ENCODE measurements around the gene ZNF654. TPM values are rescaled to one million over a fixed set of nuclear protein-coding genes. Genes with fewer than 3 reads are reported as not detected.

ZNF654 gene
- total RNA-seq, 1 donor from 2014 or later: 11.2 TPM

- Mint-ChIP-seq H3K4me1 (peaks cover 4% of the 10 kb centered on the region), H3K27ac (no peak overlapping the region), H3K36me3 (ENCODE audit: low read depth) (peaks cover 37% of the 10 kb centered on the region), H3K9me3 (no peaks in the 10 kb centered on the region), H3K4me3 (no peak overlapping the region), H3K27me3 (no peaks in the 10 kb centered on the region)
- TF ChIP-seq CTCF (IDR thresholded peaks at IDR 0.05): no peak
- no peak for ATAC-seq (ENCODE audit: low read depth)
- ChIA-PET POLR2A (no interaction called here), CTCF (no interaction called here)
- DNase-seq: no peak
- intact Hi-C loops (cut with micrococcal nuclease): no loop called here
These were observed 83.1 kb downstream of the ZNF654 start for GRCh38 chr3:88142094-88142624.

GRCh38 chr3:88147261-88147660 lies 88.2 kb downstream of the ZNF654 start:
- no peak for DNase-seq
- Mint-ChIP-seq H3K4me3 (no peak overlapping the region), H3K27ac (no peak overlapping the region), H3K9me3 (no peaks in the 10 kb centered on the region), H3K4me1 (peaks cover 28% of the 10 kb centered on the region), H3K27me3 (no peaks in the 10 kb centered on the region), H3K36me3 (ENCODE audit: low read depth) (peaks cover 10% of the 10 kb centered on the region)
- TF ChIP-seq CTCF (IDR thresholded peaks at IDR 0.05): no peak
- ATAC-seq (ENCODE audit: low read depth): no peak
- ChIA-PET CTCF (no interaction called here), POLR2A (interaction anchor here (0.5 kb wide), 1 partner anchor 58 kb away, joined by 3 read pairs; no protein-coding TSS in a partner anchor)
- intact Hi-C loops (cut with micrococcal nuclease): no loop called here

- ChIA-PET POLR2A (interaction anchor here (1.5 to 5.9 kb wide), 2 partner anchors 8 to 89 kb away, joined by 5 to 81 read pairs; partner anchors contain the start of genes CGGBP1 and ZNF654), CTCF (no interaction called here)
- peak overlapping the region; percentile 89 for H3K27ac Mint-ChIP-seq
- TF ChIP-seq CTCF (IDR thresholded peaks at IDR 0.05): no peak
- peaks cover 40% of the 10 kb centered on the region for H3K4me1 Mint-ChIP-seq
- H3K36me3 Mint-ChIP-seq (ENCODE audit: low read depth): peaks cover 15% of the 10 kb centered on the region
- DNase-seq (no peak), ATAC-seq (ENCODE audit: low read depth) (no peak)
- H3K9me3 Mint-ChIP-seq: no peaks in the 10 kb centered on the region
- H3K4me3 Mint-ChIP-seq: peak overlapping the region; percentile 94
- no peaks in the 10 kb centered on the region for H3K27me3 Mint-ChIP-seq
- intact Hi-C loops (cut with micrococcal nuclease): loop anchor here (1.0 to 2.0 kb wide), 4 partner anchors 18 to 921 kb away; partner anchors contain the start of genes CGGBP1, CHMP2B and ZNF654
These were observed 89.6 kb downstream of the ZNF654 start for GRCh38 chr3:88148651-88149050.

- Mint-ChIP-seq H3K27me3 (no peaks in the 10 kb centered on the region), H3K4me1 (peaks cover 40% of the 10 kb centered on the region), H3K9me3 (no peaks in the 10 kb centered on the region), H3K4me3 (peak overlapping the region; percentile 94), H3K27ac (peak overlapping the region; percentile 89), H3K36me3 (ENCODE audit: low read depth) (peaks cover 18% of the 10 kb centered on the region)
- intact Hi-C loops (cut with micrococcal nuclease): loop anchor here (1.0 to 2.0 kb wide), 4 partner anchors 18 to 922 kb away; partner anchors contain the start of genes CGGBP1, CHMP2B and ZNF654
- DNase-seq: peak; percentile 16
- ChIA-PET POLR2A (interaction anchor here (0.5 to 5.9 kb wide), 6 partner anchors 9 to 922 kb away, joined by 4 to 81 read pairs (median 10); partner anchors contain the start of genes CGGBP1, CHMP2B and ZNF654), CTCF (interaction anchor here (1.3 kb wide), 1 partner anchor 31 kb away, joined by 4 read pairs; no protein-coding TSS in a partner anchor)
- peak; percentile 3 for ATAC-seq (ENCODE audit: low read depth)
- no peak for TF ChIP-seq CTCF (IDR thresholded peaks at IDR 0.05)
These were observed 90.0 kb downstream of the ZNF654 start for GRCh38 chr3:88149101-88149508.
